C4-2B (cell line): ENCODE results near the gene CCND1.

Source experiments
- CTCF ChIP-seq: fragments of 450-650 bp; conservative IDR thresholded peaks from 2 replicates; pipeline ENCODE4 v1.5.1; 2017; ENCODE audit warnings: mild to moderate bottlenecking
- ZFX ChIP-seq: fragments of 450-650 bp; IDR thresholded peaks from 2 replicates; pipeline ENCODE4 v1.6.1; 2017

- TF ChIP-seq CTCF (no peak), ZFX (no peak)
Observed at GRCh38 chr11:69592986-69593650, 47.8 kb upstream of the CCND1 start.
